ENCODE results near the gene ZNF695.
A peak's percentile ranks its signal among the peaks of the same experiment; 100 is the strongest.
"Not testable (repeated sequence)": the region's sequence is repeated elsewhere in the genome, so short reads cannot be mapped to it uniquely, and the experiment has no call there.

The ZNF695 gene
- 0 to 0.27 (median 0) reads per million in 4 experiments for total RNA-seq

GRCh38 chr1:247007511-247008405, at the start of gene ZNF695:
TSS of gene ZNF695 (minus strand) at chr1:247008057. CDS start at chr1:247007908, 149 bp downstream.
- DNase-seq = peak; percentile 4

- DNase-seq = no peak
Measured at GRCh38 chr1:247056071-247056470, 48.2 kb upstream of the ZNF695 start.

- no peak for DNase-seq
Measured at GRCh38 chr1:247054992-247055415, 47.1 kb upstream of the ZNF695 start.

- no peak for DNase-seq
Measured at GRCh38 chr1:247047702-247048101, 39.8 kb upstream of the ZNF695 start.

- DNase-seq = no peak
Measured at GRCh38 chr1:247047260-247047659, 39.4 kb upstream of the ZNF695 start.

GRCh38 chr1:247043406-247043805, 35.5 kb upstream of the ZNF695 start:
- no peak for DNase-seq

- no peak for DNase-seq
Measured at GRCh38 chr1:247037511-247038320, 29.9 kb upstream of the ZNF695 start.

GRCh38 chr1:247032306-247032705, 24.4 kb upstream of the ZNF695 start:
- not testable (repeated sequence) for DNase-seq

GRCh38 chr1:247024658-247025057, 16.8 kb upstream of the ZNF695 start:
- not testable (repeated sequence) for DNase-seq

- DNase-seq = no peak
Measured at GRCh38 chr1:247013391-247013790, 5.5 kb upstream of the ZNF695 start.

GRCh38 chr1:247008406-247008799, 546 bp upstream of the ZNF695 start:
- DNase-seq = no peak

- not testable (repeated sequence) for DNase-seq
Measured at GRCh38 chr1:247004081-247004480, 3.8 kb downstream of the ZNF695 start.

- DNase-seq = no peak
Measured at GRCh38 chr1:246989901-246990300, 18.0 kb downstream of the ZNF695 start.

GRCh38 chr1:246988316-246988715, 19.5 kb downstream of the ZNF695 start:
- no peak for DNase-seq

GRCh38 chr1:246987083-246987690, 20.7 kb downstream of the ZNF695 start:
- DNase-seq = no peak

GRCh38 chr1:246978785-246979184, 29.1 kb downstream of the ZNF695 start:
- DNase-seq = no peak

- no peak for DNase-seq
Measured at GRCh38 chr1:246978281-246978680, 29.6 kb downstream of the ZNF695 start.

- no peak for DNase-seq
Measured at GRCh38 chr1:246971969-246972368, 35.9 kb downstream of the ZNF695 start.

GRCh38 chr1:246971090-246971721, 36.7 kb downstream of the ZNF695 start:
- peak; percentile 6 for DNase-seq

- no peak for DNase-seq
Measured at GRCh38 chr1:246969621-246970020, 38.2 kb downstream of the ZNF695 start.

- DNase-seq = no peak
Measured at GRCh38 chr1:246966502-246966901, 41.4 kb downstream of the ZNF695 start.

GRCh38 chr1:246959944-246960693, 47.7 kb downstream of the ZNF695 start:
- no peak for DNase-seq

Data from effector CD8-positive, alpha-beta T cell (primary cell).